Chondrocyte (in vitro differentiated cells): ENCODE results near the gene PLA1A. TPM values are rescaled to one million over a fixed set of nuclear protein-coding genes. Genes with fewer than 3 reads are reported as not detected.
"Not testable (repeated sequence)": the region's sequence is repeated elsewhere in the genome, so short reads cannot be mapped to it uniquely, and the experiment has no call there.

Source experiments
- DNase-seq: peaks from one replicate; pipeline ENCODE4 v3.0.0; 2021; ENCODE audit warnings: mixed read lengths, low spot score
- H3K27ac Mint-ChIP-seq: one replicate; pipeline ENCODE4 v1.8.0; 2021; ENCODE audit warnings: mild to moderate bottlenecking, moderate library complexity, mixed read lengths; ENCODE audit not compliant: unreplicated experiment
- H3K27me3 Mint-ChIP-seq: 2 replicates; pipeline ENCODE4 v1.8.0; 2021; ENCODE audit warnings: low read depth, mixed read lengths
- H3K36me3 Mint-ChIP-seq: 2 replicates; pipeline ENCODE4 v1.8.0; 2021; ENCODE audit warnings: low read depth, mixed read lengths
- H3K4me1 Mint-ChIP-seq: 2 replicates; pipeline ENCODE4 v1.8.0; 2021; ENCODE audit warnings: low read depth, mild to moderate bottlenecking, mixed read lengths
- H3K4me3 Mint-ChIP-seq: one replicate; pipeline ENCODE4 v1.8.0; 2021; ENCODE audit warnings: mild to moderate bottlenecking, moderate library complexity, mixed read lengths; ENCODE audit not compliant: unreplicated experiment
- H3K9me3 Mint-ChIP-seq: 2 replicates; pipeline ENCODE4 v1.8.0; 2021; ENCODE audit warnings: low read depth, mixed read lengths
- CTCF ChIP-seq: fragments of 200-600 bp; sonication (generic); IDR thresholded peaks from 2 replicates; pipeline ENCODE4 v1.5.0; 2021; ENCODE audit warnings: antibody characterized with exemption, mild to moderate bottlenecking, moderate library complexity
- total RNA-seq: library from RNA; stranded (reverse); gene quantifications from 3 replicates; pipeline ENCODE4 v1.2.1, GENCODE V29; 2021

The PLA1A gene
- total RNA-seq, 1 donor from 2014 or later: 0.55 TPM

GRCh38 chr3:119558626-119559317 is 38.9 kb upstream of the PLA1A start:
- no peaks in the 10 kb centered on the region for H3K36me3 Mint-ChIP-seq
- H3K4me1 Mint-ChIP-seq: peaks cover 3% of the 10 kb centered on the region
- H3K27me3 Mint-ChIP-seq: peaks cover under 1% of the 10 kb centered on the region
- no peaks in the 10 kb centered on the region for H3K9me3 Mint-ChIP-seq
- TF ChIP-seq CTCF: no peak
- no peak overlapping the region for H3K27ac Mint-ChIP-seq
- no peak overlapping the region for H3K4me3 Mint-ChIP-seq
- DNase-seq: no peak

- Mint-ChIP-seq H3K27ac (no peak within 1 kb of the TSS), H3K36me3 (no peaks in the 10 kb centered on the region), H3K27me3 (no peaks in the 10 kb centered on the region), H3K9me3 (no peaks in the 10 kb centered on the region), H3K4me3 (no peak within 1 kb of the TSS), H3K4me1 (peaks cover 3% of the 10 kb centered on the region)
- TF ChIP-seq CTCF: peak; percentile 72
- DNase-seq: no peak
Measured at GRCh38 chr3:119559441-119559963, 38.2 kb upstream of the PLA1A start, which contains the start of gene CD80. Gene CD80 (minus strand): TSS chr3:119559614. CDS start chr3:119557728, 1,886 bp downstream.

- H3K27ac Mint-ChIP-seq: no peak overlapping the region
- no peaks in the 10 kb centered on the region for H3K27me3 Mint-ChIP-seq
- peaks cover 3% of the 10 kb centered on the region for H3K4me1 Mint-ChIP-seq
- no peak for TF ChIP-seq CTCF
- H3K4me3 Mint-ChIP-seq: no peak overlapping the region
- no peaks in the 10 kb centered on the region for H3K36me3 Mint-ChIP-seq
- H3K9me3 Mint-ChIP-seq: no peaks in the 10 kb centered on the region
- DNase-seq: no peak
Measured at GRCh38 chr3:119560160-119560559, 37.5 kb upstream of the PLA1A start.

- peaks cover 3% of the 10 kb centered on the region for H3K4me1 Mint-ChIP-seq
- no peak for TF ChIP-seq CTCF
- DNase-seq: no peak
- H3K9me3 Mint-ChIP-seq: no peaks in the 10 kb centered on the region
- no peak overlapping the region for H3K4me3 Mint-ChIP-seq
- peaks cover 3% of the 10 kb centered on the region for H3K36me3 Mint-ChIP-seq
- H3K27ac Mint-ChIP-seq: no peak overlapping the region
- peaks cover 9% of the 10 kb centered on the region for H3K27me3 Mint-ChIP-seq
Measured at GRCh38 chr3:119562307-119562961, 35.3 kb upstream of the PLA1A start.

- H3K27me3 Mint-ChIP-seq: peaks cover 13% of the 10 kb centered on the region
- H3K9me3 Mint-ChIP-seq, H3K4me3 Mint-ChIP-seq, DNase-seq, H3K27ac Mint-ChIP-seq, H3K4me1 Mint-ChIP-seq, H3K36me3 Mint-ChIP-seq: not testable (repeated sequence)
Measured at GRCh38 chr3:119563334-119563733, 34.4 kb upstream of the PLA1A start.
